HG03520 (cell line): Measurements from ENCODE around the gene TTLL1.
A peak's percentile ranks its signal among the peaks of the same experiment; 100 is the strongest.

Source experiments
- ATAC-seq: cut with Tn5 transposase; IDR thresholded peaks from one replicate; pipeline ENCODE4 v1.9.1; 2021; ENCODE audit warnings: mild to moderate bottlenecking, moderate library complexity; ENCODE audit not compliant: unreplicated experiment

Gene TTLL1

GRCh38 chr22:43014869-43015676 is 74.1 kb downstream of the TTLL1 start, which contains the start of gene PACSIN2:
TSS of gene PACSIN2 (minus strand) at chr22:43015149. CDS start at chr22:42912080, 103,069 bp downstream.
- peak; percentile 89 for ATAC-seq

GRCh38 chr22:43014316-43014868 is 74.8 kb downstream of the TTLL1 start:
- no peak for ATAC-seq

- no peak for ATAC-seq
Observed at GRCh38 chr22:43013355-43014315, 75.6 kb downstream of the TTLL1 start.

DNA sequence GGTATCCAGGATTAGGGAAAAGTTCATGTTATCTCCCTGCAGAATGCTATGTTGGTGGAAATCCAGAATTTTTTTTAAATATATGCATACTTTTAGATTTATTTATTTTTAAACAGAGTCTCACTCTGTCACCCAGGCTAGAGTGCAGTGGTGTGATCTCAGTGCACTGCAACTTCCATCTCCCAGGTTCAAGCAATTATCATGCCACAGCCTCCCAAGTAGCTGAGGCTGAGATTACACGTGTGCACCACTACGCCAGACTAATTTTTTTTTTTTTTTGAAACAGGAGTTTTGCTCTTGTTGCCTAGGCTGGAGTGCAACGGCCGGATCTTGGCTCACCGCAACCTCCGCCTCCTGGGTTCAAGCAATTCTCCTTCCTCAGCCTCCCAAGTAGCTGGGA is 76.8 kb downstream of the TTLL1 start:
- ATAC-seq = no peak

DNA sequence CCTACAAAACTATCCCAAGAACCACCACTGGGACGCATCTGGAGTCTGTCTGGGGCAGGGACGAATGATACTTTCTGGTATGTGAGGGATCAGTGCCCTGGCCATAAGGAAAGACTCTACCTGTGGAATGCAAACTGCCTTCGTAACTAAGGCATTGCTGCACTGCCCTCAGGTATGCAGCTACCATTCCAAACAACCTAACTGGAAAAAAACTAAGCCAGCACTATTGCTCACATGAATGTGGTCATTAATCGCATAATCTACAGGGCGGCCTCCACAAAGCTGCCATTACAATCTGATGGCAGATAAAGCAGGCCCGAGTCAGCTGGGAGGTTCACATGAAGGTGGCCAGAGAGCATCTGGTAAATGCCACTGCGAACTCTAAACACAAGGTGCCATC is 78.1 kb downstream of the TTLL1 start:
- ATAC-seq = no peak

- no peak for ATAC-seq
Observed at GRCh38 chr22:43009444-43009843, 79.7 kb downstream of the TTLL1 start.

GRCh38 chr22:43008921-43009320 is 80.3 kb downstream of the TTLL1 start:
- ATAC-seq = no peak

- no peak for ATAC-seq
Observed at GRCh38 chr22:43008509-43008908, 80.7 kb downstream of the TTLL1 start.

DNA sequence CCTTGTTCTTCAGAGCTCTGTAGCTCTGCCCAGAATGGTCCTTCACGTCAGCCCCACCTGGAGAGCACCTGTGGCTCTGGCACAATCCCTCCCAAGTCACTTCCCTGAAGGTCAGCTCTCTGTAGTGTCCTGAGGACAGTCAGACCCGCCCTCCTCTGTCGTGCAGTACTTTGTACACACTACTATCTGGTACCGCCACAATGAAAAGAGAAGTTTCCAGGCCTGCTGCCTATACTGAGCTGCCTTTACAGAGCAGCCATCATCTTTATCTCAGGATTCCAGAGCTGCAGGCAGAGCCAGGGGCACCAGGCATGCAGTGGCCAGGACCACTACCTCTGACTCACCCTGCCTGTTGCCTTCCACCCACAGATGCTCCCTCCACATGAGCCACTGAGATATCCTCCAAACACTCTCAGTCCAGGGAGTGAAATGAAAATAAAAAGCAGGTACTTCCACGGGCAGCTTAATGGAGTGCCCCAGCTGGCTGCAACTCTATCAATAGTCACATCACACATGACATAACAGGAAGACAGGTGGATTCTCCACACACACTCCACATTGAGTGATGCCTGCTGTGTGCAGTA is 81.6 kb downstream of the TTLL1 start:
- no peak for ATAC-seq

- ATAC-seq = no peak
Observed at GRCh38 chr22:43006753-43007152, 82.4 kb downstream of the TTLL1 start.

GRCh38 chr22:43006016-43006505 is 83.1 kb downstream of the TTLL1 start:
- ATAC-seq = no peak

DNA sequence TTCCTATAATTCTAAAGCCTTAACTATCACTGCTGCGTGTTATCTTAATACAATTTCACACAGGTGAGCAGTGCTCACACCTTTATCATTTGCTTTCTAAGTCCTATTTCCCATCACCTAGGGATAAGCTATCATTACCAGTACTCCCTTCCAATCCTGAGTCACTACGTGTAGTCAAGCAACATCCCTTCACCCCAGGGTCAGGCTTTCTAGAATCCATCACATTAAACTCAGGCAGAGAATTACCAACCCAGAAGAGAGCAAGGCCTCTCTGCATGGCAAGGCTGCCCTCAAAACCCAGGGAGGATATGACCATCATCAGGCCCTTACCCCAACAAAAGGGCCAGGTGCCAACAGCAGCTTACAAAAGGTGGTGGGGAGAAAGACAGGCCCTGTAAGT is 84.1 kb downstream of the TTLL1 start:
- ATAC-seq = no peak

GRCh38 chr22:43004362-43005035 is 84.7 kb downstream of the TTLL1 start:
- no peak for ATAC-seq

DNA sequence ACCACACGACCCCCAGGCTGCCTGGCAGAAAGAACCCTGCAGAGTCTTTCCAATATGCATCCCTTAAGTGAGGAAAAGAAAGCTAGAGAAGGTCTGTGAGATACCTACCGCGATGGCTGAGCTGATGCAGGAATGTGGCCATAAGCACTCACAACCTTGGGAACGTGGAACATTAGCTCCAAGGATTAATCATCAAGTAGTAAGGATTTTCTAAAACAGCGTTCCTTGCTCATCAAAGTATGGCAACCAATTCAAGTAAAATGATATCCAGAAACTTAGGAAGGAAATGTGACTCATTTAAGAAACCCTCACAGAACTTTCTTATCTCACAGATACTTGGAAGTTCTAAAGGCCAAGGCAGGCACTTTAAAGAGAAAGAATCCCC is 87.0 kb downstream of the TTLL1 start:
- ATAC-seq = no peak

DNA sequence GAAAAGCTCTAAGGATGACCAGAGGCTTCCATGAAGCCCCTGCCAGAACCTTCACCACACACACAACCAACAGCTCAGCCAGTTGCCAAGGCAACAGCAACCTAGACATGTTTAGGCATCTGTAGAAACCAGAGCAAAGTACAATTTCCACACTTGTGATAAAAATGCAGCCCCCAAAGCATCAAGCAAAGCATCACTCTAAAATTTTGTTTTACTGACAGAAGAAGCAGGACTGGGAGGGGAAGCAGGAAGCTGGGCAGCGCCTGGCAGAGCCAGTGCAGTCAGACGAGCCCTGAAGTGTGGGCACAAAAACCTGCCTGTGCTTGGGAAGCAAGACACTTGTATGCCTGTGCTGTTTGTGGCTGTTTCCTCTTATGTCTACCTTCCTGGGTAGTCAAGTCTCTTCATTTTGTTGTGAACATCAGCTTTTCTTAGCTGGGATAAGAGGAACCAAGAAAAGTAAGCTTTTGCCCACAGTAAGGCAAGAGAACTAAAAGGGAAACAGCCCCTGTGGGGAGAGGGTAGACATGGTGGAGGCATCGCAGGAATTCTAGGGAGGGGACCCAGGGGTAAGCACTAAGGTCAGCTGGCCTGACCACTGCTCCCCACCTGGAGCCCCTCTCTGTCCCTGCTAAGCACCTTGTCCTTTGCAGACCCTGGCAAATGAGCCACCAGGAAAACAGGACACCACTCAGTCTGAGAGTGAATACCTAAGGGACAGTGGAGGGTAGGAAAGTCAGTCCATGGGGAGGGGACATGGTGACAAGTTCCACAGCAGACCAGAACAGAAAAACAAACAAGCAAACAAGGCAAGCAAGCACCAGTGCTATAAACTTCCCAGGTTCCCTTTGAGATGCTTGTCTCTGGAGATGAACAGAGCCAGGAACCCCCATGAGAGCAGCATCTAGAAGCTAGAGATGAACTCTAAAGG is 87.7 kb downstream of the TTLL1 start:
- no peak for ATAC-seq

DNA sequence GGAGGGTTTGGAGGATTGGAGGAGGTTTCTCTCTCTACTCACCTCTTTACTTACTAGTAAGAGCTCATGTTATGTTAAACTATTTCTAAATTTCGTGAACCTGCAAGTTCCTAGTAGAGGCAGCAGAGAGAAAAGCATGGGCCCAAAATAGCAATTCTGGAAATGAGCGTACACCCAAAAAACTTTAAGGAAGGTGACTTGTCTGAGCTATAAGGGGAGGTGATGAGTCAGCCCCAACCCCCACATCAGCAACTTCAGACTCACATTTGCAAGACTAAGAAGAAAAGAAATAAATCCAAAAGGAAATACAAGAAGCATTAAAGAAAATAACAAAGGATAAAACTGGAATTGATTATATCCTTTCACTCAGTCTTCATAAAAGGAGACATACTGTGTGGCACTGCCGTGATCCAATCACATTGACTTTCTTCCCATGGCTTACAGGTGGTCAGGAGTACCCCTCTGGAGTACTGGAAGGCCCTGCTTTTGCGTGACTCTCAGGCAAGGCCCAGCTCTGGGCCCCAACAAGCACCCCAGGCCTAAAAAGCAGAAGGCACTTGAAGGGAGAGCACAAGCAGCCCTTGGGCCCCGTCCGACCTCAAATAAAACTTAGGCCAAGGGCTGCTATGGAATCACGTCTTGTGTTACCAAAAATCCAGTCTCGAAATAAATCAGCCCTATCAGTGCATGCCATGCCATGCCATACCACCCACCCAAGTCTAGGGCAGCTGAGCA is 88.6 kb downstream of the TTLL1 start:
- ATAC-seq = no peak

DNA sequence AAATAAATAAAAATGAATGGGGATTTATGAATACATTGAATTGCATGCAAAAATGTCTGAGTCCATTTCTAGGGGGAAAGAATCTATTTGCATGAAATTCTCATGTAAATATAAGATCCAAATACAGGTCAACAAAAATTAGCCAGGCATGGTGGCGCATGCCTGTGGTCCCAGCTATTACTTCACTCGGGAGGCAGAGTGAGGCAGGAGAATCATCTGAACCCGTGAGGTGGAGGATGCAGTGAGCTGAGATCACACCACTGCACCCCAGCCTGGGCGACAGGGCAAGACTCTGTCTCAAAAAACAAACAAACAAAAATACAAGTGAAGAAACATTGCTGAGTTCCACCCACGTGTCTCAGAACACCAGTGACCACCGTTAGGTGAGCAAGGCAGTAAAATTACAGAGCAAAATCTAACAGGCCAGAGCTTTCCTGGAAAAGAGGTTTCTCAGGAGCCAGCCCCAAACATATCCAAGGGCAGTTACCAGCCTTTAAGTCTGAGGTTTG is 91.6 kb downstream of the TTLL1 start:
- no peak for ATAC-seq

DNA sequence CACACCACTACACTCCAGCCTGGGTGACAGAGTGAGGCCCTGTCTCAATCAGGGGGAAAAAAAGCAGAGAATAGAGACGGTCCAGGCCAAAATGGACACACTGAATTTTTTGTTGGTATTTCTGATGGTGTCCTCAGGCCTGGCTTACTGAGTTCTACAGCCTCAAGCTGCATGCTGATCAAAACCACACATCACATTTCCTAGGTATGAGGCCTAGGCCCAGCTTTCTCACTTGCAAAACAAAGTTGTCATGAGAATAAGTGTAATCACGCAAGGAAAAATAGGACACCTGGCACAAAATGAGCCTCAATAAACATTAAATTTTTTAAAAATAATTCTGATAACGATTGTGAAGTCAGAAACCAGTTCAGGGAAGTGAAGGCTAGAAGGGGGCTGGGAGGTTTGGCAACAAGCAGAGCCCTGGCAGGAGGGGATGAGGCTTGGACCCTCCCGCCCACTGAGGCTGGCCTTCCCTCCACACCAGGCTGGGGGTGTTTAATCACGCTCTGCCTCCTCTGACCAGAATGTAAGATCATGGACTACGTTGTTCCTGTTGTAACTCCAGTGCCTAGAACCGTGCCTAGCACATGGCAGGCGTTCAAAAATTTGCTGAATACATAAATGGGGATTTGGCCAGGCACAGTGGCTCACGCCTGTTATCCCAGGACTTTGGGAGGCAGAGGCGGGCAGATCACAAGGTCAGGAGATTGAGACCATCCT is 92.4 kb downstream of the TTLL1 start:
- ATAC-seq = no peak
